OCI-LY1 (cell line): ENCODE data around the gene PCDHGA3.

Source experiments
- EZH2 ChIP-seq: fragments of 200-600 bp; sonication (generic), shearing (Covaris generic); IDR thresholded peaks from 2 replicates; pipeline ENCODE4 v1.8.0; 2017; ENCODE audit warnings: borderline replicate concordance, mixed run types, mild to moderate bottlenecking, antibody characterized with exemption, low read length, moderate library complexity, mixed read lengths
- TF ChIP-seq, protein P1 (sequence below): fragments of 200-600 bp; sonication (generic), shearing (Covaris generic); IDR thresholded peaks from 2 replicates; pipeline ENCODE4 v1.5.1; 2017; ENCODE audit warnings: mild to moderate bottlenecking, antibody characterized with exemption, low read length, moderate library complexity, mixed read lengths

- TF ChIP-seq, protein P1, sequence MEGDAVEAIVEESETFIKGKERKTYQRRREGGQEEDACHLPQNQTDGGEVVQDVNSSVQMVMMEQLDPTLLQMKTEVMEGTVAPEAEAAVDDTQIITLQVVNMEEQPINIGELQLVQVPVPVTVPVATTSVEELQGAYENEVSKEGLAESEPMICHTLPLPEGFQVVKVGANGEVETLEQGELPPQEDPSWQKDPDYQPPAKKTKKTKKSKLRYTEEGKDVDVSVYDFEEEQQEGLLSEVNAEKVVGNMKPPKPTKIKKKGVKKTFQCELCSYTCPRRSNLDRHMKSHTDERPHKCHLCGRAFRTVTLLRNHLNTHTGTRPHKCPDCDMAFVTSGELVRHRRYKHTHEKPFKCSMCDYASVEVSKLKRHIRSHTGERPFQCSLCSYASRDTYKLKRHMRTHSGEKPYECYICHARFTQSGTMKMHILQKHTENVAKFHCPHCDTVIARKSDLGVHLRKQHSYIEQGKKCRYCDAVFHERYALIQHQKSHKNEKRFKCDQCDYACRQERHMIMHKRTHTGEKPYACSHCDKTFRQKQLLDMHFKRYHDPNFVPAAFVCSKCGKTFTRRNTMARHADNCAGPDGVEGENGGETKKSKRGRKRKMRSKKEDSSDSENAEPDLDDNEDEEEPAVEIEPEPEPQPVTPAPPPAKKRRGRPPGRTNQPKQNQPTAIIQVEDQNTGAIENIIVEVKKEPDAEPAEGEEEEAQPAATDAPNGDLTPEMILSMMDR: no peak
- no peak for TF ChIP-seq EZH2
Measured at GRCh38 chr5:141360685-141361084, 17.1 kb downstream of the PCDHGA3 start.
